Erythroblast (primary cell): ENCODE measurements around the gene MXD1.

Experiments
- DNase-seq, 2 experiments: peaks; one replicate each; lab custom pipeline; 2025; lab: John Stamatoyannopoulos, UW
- GATA1 ChIP-seq: IDR thresholded peaks from 2 replicates; pipeline ENCODE4 v1.6.1; 2011; ENCODE audit warnings: low read depth, mild to moderate bottlenecking, control low read depth, low read length, moderate library complexity
- POLR2A ChIP-seq: IDR thresholded peaks from 2 replicates; pipeline ENCODE4 v1.6.1; 2011; ENCODE audit warnings: mild to moderate bottlenecking, low read length

The MXD1 gene

GRCh38 chr2:69916106-69916505 lies 1.2 kb downstream of the MXD1 start:
- peak in 1 of 2 experiments; percentile 42 for DNase-seq

DNA sequence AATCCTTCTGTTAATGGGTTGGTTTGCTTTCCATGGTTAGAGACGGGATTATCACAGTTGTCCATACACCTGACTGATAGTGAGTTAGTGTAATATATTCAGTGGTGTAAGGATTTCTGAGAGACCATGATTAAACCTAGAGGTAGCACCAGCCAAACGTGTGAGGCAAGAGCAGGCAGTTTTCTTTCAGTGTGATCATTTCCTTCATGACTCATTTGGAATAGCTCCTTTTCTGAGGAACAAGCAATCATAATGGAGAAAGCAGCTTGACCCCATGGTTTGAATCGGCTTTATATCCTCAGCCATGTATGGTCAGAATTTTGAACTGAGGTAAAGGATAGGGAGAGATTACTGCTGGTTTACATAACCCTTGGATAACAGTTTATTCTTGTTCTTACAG lies 2.9 kb downstream of the MXD1 start:
- DNase-seq: peak; percentile 10 to 33
- TF ChIP-seq POLR2A (no peak), GATA1 (no peak)

More at GRCh38 chr2:69916106-69916505, 1.2 kb downstream of the MXD1 start:
- no peak for TF ChIP-seq POLR2A
- no peak for TF ChIP-seq GATA1

- no peak for TF ChIP-seq GATA1
- no peak for DNase-seq
Measured at GRCh38 chr2:69918401-69918800, 3.5 kb downstream of the MXD1 start.

- no peak for TF ChIP-seq POLR2A
- TF ChIP-seq GATA1: no peak
- DNase-seq: no peak
Measured at GRCh38 chr2:69923116-69923515, 8.2 kb downstream of the MXD1 start.

GRCh38 chr2:69926849-69927515 lies 12.1 kb downstream of the MXD1 start:
- DNase-seq: no peak
- TF ChIP-seq GATA1 (no peak), POLR2A (no peak)

DNA sequence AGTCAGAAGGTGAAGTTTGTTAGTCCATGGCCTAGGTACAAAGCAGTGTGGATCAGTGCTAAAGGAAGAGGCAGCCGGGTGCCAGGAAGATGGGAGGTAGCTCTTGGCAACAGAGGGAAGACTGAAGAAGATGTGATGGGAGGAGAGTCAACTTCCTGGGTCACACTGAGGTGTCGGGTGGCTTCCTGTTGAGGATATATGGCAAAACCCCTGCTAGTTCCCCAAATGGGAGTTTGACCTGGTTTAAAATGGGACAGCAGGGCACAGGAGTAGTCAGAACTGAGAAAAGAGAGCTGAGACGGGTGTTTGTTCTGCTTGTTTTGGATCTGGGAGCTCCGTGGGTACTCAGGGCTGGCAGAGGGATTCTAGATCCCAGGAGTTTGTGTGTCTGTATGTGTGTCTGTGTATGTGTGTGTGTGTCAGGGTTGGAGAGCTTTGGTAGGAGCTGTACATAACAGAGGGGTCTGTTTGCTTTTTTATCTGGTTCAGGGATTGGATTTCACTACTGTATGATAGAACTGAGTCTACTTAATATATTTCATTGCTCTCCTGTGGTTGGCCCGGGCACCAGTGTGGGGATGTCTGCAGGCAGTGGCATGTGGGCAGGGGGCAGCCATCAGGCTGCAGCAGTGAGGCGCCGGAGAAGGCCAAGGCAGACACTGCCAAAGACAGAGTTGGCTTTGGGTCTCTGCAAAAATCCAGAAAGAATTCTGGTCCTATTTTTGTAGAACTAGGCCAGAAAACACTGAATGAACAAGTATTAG lies 17.1 kb downstream of the MXD1 start:
- DNase-seq: no peak
- TF ChIP-seq GATA1 (no peak), POLR2A (no peak)

- TF ChIP-seq POLR2A (no peak), GATA1 (no peak)
- DNase-seq: no peak
Measured at GRCh38 chr2:69932596-69932922, 17.6 kb downstream of the MXD1 start.

DNA sequence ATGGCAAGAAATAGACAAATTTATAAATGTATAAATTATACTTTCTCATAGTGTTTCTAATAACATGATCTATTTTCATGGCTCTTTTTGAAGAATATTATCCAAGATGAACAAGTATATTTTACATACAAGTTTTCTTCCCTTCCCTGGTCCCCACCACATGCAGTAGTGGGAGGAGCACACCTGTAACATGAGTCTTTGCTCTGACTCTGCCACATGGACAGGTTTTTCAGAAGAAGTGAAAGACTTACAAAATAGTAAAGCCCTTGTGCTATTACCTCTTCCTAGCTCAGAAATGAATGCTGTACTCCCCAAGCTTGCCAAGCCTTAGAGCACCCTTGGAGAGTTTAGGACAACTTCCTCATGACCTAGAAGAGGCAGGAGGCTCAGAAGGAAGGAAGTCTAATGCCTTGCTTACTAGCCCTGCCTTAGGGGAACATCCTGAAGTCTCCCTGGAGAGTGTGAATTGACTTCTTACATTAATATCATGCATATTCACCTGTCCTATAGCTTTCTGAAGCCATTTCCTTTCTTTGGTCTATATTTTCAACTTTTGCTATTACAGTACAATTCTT lies 18.4 kb downstream of the MXD1 start:
- DNase-seq: peak in 1 of 2 experiments; percentile 34
- no peak for TF ChIP-seq POLR2A
- TF ChIP-seq GATA1: no peak

GRCh38 chr2:69933839-69934613 lies 19.1 kb downstream of the MXD1 start:
- DNase-seq: peak; percentile 39 to 78
- TF ChIP-seq GATA1 (no peak), POLR2A (no peak)

DNA sequence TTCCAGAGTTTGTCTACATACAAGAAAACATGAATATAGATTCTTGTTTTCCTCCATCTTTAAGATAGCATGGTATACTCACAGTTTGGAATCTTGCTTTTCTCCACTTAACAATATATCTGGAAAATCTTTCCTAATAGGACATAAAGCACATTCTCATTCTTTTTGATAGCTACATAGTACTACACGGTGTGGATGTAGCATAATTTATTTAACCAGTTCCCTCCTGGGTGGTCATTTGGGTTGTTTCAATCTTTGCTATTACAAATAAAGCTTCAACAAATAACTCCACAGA lies 19.7 kb downstream of the MXD1 start:
- DNase-seq: no peak
- TF ChIP-seq GATA1: no peak
- TF ChIP-seq POLR2A: no peak

DNA sequence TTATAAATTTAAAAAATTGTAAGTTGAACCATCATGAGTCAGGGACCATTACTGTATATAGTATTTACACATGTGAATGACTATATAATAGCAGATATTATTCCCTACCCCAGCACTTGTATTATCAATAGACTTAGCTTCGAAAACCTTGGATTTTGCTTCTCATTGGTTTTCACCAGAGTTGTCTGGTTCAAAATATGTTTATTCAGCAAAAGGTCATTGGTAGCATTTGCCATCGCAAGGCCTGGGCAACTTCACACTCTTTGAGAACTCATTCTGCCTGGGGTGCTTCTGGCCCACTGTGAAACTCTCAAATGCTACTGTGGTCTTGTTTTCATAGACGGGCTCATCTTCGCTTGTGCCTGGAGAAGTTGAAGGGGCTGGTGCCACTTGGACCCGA lies 20.1 kb downstream of the MXD1 start:
- no peak for DNase-seq
- TF ChIP-seq GATA1 (no peak), POLR2A (no peak)

- no peak for DNase-seq
Measured at GRCh38 chr2:69936906-69937305, 22.0 kb downstream of the MXD1 start.

GRCh38 chr2:69937968-69938367 lies 23.1 kb downstream of the MXD1 start:
- TF ChIP-seq POLR2A (no peak), GATA1 (no peak)
- DNase-seq: no peak

More at GRCh38 chr2:69936906-69937305, 22.0 kb downstream of the MXD1 start:
- TF ChIP-seq GATA1 (no peak), POLR2A (no peak)

- TF ChIP-seq POLR2A: no peak
- TF ChIP-seq GATA1: no peak
- no peak for DNase-seq
Measured at GRCh38 chr2:69939722-69940121, 24.8 kb downstream of the MXD1 start.
